OCI-LY1 (cell line): ENCODE data around the gene TRIO.

ENCODE experiments used
- EZH2 ChIP-seq: fragments of 200-600 bp; sonication (generic), shearing (Covaris generic); IDR thresholded peaks from 2 replicates; pipeline ENCODE4 v1.8.0; 2017; ENCODE audit warnings: borderline replicate concordance, mixed run types, mild to moderate bottlenecking, antibody characterized with exemption, low read length, moderate library complexity, mixed read lengths
- TF ChIP-seq, protein P1 (sequence below): fragments of 200-600 bp; sonication (generic), shearing (Covaris generic); IDR thresholded peaks from 2 replicates; pipeline ENCODE4 v1.5.1; 2017; ENCODE audit warnings: mild to moderate bottlenecking, antibody characterized with exemption, low read length, moderate library complexity, mixed read lengths

DNA sequence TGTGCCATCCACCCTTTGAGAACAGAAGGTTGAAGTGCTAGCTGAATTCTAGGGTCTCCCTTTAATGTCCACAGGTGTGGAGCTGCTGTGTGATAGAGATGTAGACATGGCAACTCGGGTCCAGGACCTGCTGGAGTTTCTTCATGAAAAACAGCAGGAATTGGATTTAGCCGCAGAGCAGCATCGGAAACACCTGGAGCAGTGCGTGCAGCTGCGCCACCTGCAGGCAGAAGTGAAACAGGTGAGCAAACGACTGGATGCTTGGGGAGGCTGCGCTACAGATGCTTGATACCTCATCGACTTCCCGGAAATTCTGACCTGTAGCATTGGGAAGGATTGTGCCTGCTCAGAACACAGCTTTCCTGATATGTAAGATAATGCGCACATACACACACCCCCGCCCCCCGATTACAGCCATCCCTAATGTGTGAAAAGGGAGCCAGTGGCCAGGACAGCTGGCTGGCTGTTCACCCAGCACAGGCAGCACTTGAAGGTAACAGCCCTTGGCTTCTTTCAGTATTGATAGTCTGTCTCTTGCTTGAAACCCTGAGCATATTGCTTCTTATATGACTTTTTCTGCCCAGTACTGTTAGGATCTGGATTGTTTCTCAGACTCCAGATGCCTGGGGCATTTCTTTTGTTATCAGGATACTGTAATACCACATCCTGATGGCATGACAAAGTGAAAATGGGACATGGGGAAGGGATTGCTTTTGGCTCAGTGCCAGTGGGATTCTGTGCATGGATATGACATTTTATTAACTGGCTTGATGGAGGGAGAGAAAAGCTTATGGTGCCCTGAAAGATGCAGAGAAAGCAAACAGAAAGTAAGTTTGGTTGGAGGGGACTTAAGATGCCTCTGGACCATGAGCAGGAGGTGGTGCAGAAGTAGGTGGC, 221.7 kb downstream of the TRIO start:
- TF ChIP-seq, protein P1, sequence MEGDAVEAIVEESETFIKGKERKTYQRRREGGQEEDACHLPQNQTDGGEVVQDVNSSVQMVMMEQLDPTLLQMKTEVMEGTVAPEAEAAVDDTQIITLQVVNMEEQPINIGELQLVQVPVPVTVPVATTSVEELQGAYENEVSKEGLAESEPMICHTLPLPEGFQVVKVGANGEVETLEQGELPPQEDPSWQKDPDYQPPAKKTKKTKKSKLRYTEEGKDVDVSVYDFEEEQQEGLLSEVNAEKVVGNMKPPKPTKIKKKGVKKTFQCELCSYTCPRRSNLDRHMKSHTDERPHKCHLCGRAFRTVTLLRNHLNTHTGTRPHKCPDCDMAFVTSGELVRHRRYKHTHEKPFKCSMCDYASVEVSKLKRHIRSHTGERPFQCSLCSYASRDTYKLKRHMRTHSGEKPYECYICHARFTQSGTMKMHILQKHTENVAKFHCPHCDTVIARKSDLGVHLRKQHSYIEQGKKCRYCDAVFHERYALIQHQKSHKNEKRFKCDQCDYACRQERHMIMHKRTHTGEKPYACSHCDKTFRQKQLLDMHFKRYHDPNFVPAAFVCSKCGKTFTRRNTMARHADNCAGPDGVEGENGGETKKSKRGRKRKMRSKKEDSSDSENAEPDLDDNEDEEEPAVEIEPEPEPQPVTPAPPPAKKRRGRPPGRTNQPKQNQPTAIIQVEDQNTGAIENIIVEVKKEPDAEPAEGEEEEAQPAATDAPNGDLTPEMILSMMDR, result peak; percentile 74
- TF ChIP-seq EZH2, result no peak
